ENCODE measurements around the gene NIPAL3.

Gene NIPAL3

DNA sequence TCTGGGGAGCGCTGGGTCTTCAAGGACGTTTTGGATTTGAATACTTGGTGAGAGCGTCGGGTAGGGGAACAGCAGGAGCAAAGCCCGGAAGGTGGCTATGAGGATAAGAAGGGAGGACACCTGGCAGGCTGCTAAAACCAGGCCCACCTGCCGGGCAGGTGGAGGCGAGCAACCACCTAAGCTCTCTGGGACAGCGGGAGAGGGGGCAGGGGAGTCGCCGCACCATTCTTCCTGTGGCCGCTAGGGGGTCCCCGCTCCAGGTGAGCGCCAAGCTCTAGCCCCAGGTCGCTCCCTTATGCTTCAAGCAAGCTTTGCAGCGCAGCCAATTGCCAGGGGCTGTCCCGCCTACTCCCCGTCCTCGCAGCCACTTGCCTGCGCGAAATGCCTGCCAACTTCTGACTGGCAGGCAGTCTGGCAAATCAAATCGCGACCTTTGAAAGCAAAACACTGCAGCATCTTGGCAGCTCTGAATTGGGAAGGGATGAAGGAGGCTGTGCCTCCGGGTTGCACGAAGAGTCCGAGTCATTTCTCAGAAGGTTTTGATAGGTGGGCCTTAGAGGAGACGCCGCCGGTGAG is at the start of gene NIPAL3:
TSS of gene NIPAL3 (plus strand) at position 469 of the 576 bp plus-strand sequence. CDS start 3,746 bp downstream, outside the sequence.
- peak; percentile 90 for DNase-seq

DNA sequence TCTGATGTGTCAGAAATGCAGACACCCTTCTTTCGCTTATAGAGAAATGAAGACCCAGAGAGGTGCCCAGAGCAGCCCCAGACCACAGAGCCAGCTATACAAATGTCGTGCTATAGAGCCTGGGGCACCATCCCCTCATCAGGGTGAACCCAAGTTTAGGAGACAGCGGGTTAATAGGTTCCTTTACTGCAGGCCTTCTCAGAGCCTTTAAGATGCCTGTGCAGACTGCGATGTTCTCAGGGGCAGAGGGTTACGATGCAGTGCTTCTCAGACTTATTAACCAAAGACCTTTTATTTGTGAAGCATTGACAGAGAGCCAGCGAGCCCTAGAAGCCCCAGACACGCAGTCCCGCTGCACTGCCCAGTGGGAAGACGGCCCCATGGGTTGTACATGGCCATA is 48.9 kb upstream of the NIPAL3 start:
- DNase-seq = no peak

GRCh38 chr1:24369199-24369598 is 46.4 kb upstream of the NIPAL3 start:
- DNase-seq = no peak

DNA sequence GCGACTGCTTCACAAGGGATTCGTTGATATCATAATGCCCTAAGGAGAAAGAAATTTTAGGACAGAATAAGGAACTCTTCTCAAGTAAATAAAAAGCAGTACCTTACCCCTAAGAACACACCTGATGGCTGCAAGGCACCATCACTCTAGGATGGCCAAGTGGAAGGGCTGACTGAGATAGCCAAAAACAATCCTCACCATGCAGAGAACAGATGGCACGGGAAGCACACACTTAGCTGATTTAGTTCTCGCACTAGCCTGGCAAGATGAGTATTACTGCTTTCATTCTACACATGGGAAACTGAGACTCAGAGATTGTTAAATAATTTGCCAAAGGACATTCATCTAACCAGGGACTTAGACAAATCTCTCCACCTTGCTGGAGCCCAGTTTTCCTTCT is 45.8 kb upstream of the NIPAL3 start:
- DNase-seq = no peak

DNA sequence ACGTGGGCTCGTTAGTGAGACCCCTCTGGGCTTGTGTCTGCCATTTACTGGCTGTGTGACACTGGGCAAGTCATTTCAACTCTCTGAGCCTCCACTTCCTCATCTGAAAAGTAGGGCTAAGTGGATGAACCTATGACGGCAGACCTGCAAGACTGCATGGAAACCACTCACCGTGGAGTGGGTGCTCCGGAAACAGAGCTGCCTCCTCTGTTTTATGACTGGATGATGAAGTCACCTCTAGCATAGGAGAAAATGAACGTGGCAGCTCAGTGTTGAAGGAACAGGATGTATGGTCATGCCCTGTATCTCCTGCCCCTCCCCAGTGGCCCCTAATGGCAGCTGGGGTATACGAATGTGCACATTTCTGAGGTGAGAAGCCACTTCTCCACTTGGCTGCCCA is 42.6 kb upstream of the NIPAL3 start:
- DNase-seq = no peak

DNA sequence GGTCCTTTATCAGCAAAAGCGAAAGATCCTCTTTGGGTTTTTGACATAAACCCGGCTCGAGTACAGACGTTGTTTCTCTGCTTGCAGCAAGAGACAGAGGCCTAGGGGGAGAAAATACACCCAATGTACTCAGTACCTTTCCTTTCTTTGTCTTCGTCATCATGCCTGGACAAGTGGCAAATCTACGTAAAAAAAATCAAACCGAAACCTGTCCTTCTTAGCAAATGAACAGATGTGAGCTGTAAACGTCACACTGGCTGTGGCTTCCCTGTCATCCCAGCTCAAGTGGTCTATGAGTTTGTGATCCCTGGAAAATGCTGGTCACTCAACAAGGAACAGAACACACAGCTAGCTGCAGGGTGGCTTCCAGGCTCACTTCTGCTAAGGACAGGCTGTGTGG is 41.9 kb upstream of the NIPAL3 start:
- DNase-seq = no peak

DNA sequence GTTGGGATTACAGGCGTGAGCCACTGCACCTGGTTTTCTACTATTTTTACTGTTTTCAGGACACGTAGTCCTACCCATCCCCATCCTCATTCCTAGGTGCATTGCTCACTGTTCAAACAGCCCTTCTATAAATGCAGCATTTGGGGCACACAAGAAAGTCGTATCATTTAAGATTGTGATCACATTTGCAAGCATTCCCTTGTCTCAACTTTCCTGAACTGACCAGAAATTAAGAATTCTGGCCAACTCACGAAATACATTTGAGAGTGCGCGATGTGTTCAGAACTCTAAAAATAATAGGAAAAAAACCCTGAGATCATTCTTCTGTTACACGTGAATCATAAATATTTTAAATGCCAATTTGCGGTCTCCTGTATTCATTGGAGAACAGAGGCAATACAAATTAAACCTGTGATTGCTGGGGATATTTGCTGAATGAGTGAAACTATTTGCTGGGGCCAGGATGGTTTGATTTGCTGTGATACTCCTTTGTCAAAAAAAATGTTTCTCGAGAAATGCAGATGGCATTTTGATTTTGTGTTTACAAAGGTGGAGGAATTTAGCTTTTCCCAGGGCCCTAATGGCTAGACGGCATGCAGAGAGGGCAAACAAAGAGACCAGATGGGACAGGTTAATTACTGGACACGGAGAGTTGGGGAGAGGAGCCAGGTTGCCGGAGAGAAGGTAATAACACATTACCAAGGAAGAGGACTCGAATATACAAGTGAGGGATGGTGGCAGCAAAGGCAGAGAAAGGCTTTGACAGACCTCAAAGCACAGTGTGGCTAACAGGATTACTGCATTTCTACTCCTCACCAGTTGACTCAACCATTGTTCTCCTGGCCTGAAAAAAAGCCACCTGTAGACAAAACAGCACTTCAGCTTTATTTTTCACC is 40.5 kb upstream of the NIPAL3 start:
- no peak for DNase-seq

- no peak for DNase-seq
Measured at GRCh38 chr1:24379733-24380315, 35.8 kb upstream of the NIPAL3 start.

- no peak for DNase-seq
Measured at GRCh38 chr1:24380508-24380907, 35.1 kb upstream of the NIPAL3 start.

GRCh38 chr1:24381256-24381655 is 34.3 kb upstream of the NIPAL3 start:
- no peak for DNase-seq

- DNase-seq = no peak
Measured at GRCh38 chr1:24382165-24382577, 33.4 kb upstream of the NIPAL3 start.

GRCh38 chr1:24383381-24383940 is 32.1 kb upstream of the NIPAL3 start:
- no peak for DNase-seq

GRCh38 chr1:24384251-24385090 is 31.1 kb upstream of the NIPAL3 start:
- DNase-seq = no peak

DNA sequence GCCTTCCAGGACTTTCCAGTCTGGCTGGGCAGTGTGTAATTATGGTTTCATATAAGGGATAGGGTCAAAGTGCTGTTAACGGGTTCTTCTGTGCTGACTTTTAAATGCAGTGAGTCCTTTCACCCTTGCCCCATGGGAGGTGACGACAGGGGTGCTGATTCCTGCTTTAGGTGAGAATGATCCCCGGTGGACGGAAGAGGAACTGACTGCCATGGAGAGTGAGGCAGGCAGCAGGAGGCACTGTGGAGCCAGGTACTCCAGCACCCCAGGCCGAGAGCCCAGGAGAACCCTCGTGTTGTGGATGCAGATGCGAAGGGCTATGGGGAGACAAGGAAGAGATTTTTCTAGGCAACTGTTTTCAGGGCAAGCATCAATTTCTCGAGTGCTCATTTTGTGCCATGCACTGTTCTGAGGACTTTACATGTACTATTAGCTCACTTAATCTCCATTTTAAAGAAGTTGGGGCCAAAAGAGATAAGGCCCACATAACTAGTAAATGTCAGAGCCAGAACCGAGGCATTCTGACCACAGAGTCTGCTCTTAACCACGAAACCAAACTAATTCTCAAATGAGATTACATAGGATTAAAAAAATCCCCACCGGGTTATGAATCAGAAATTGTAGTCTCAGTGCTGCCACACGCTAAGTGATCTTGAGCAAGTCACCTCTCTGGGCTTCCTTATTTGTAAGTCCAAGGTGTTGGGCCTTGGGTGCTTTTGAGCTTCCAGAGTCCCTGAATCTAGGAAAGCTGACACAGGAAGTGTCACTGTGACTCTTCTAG is 30.3 kb upstream of the NIPAL3 start:
- no peak for DNase-seq

DNA sequence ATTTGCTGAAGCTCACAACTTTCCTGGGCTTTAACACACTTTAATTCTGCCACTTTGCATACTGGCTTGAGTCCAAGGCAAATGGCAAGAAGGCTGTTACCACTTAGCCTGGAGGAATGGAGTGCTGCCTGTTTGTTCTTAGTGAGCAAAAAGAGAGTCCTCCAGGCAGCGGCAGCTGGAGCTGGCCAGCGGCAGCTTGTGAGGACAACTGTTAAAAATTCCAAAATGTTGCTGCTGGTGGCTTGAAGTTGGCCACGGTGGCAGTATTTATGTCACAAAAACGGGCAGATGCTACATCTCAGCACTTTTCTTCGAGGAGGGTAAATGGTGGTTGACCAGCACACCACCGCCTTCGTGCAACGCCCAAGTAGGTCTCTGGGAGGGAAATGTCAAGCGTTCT is 29.4 kb upstream of the NIPAL3 start:
- DNase-seq = peak; percentile 87

GRCh38 chr1:24386931-24387330 is 28.7 kb upstream of the NIPAL3 start:
- no peak for DNase-seq

GRCh38 chr1:24387636-24388175 is 27.9 kb upstream of the NIPAL3 start:
- no peak for DNase-seq

GRCh38 chr1:24388331-24388885 is 27.2 kb upstream of the NIPAL3 start:
- no peak for DNase-seq

- no peak for DNase-seq
Measured at GRCh38 chr1:24389231-24389678, 26.3 kb upstream of the NIPAL3 start.

GRCh38 chr1:24390924-24391782 is 24.4 kb upstream of the NIPAL3 start:
- peak; percentile 44 for DNase-seq

Measured in NCI-H1048 (cell line).